H9 (cell line): ENCODE results near the gene SRP68. TPM values are rescaled to one million over a fixed set of nuclear protein-coding genes. Genes with fewer than 3 reads are reported as not detected.

ENCODE experiments used
- DNase-seq: peaks from one replicate; pipeline ENCODE4 v3.0.0-alpha.2; 2017
- H2AFZ ChIP-seq: one replicate; pipeline ENCODE4 v1.6.1; 2013; ENCODE audit warnings: mild to moderate bottlenecking, low read length, control low read depth, moderate library complexity
- H2AK5ac ChIP-seq: 2 replicates; pipeline ENCODE4 v1.6.1; 2013; ENCODE audit warnings: low read length, control low read depth, mixed read lengths; ENCODE audit not compliant: insufficient read length
- H2BK120ac ChIP-seq: one replicate; pipeline ENCODE4 v1.6.1; 2013; ENCODE audit warnings: low read depth, mild to moderate bottlenecking, low read length, control low read depth, inconsistent platforms; ENCODE audit not compliant: poor library complexity, severe bottlenecking
- H2BK12ac ChIP-seq: 2 replicates; pipeline ENCODE4 v1.6.1; 2013; ENCODE audit warnings: low read length, control low read depth, mixed read lengths, low read depth; ENCODE audit not compliant: insufficient read length
- H2BK15ac ChIP-seq: 2 replicates; pipeline ENCODE4 v1.6.1; 2013; ENCODE audit warnings: low read depth, low read length, control low read depth
- H2BK20ac ChIP-seq: one replicate; pipeline ENCODE4 v1.6.1; 2013; ENCODE audit warnings: low read depth, mild to moderate bottlenecking, low read length, control low read depth, inconsistent platforms; ENCODE audit not compliant: poor library complexity, severe bottlenecking
- H2BK5ac ChIP-seq: 2 replicates; pipeline ENCODE4 v1.6.1; 2013; ENCODE audit warnings: low read length, control low read depth, mixed read lengths; ENCODE audit not compliant: insufficient read length
- H3K14ac ChIP-seq: 2 replicates; pipeline ENCODE4 v1.6.1; 2013; ENCODE audit warnings: low read length, control low read depth; ENCODE audit not compliant: insufficient read depth
- H3K18ac ChIP-seq: 2 replicates; pipeline ENCODE4 v1.6.1; 2013; ENCODE audit warnings: low read depth, mild to moderate bottlenecking, mixed read lengths, low read length, control low read depth; ENCODE audit not compliant: insufficient read length
- H3K23ac ChIP-seq: 2 replicates; pipeline ENCODE4 v1.6.1; 2013; ENCODE audit warnings: low read length, control low read depth, mixed read lengths, low read depth; ENCODE audit not compliant: insufficient read length
- H3K23me2 ChIP-seq: 2 replicates; pipeline ENCODE4 v1.6.1; 2013; ENCODE audit warnings: low read depth, mild to moderate bottlenecking, mixed read lengths, low read length, control low read depth; ENCODE audit not compliant: insufficient read length, poor library complexity, severe bottlenecking
- H3K27ac ChIP-seq: 2 replicates; pipeline ENCODE4 v1.5.1; 2013; ENCODE audit warnings: low read length, control low read depth, mixed read lengths, low read depth; ENCODE audit not compliant: insufficient read length
- H3K27me3 ChIP-seq: 2 replicates; pipeline ENCODE4 v1.6.1; 2013; ENCODE audit warnings: low read length, control low read depth, inconsistent platforms; ENCODE audit not compliant: insufficient read depth
- H3K4ac ChIP-seq: 2 replicates; pipeline ENCODE4 v1.6.1; 2013; ENCODE audit warnings: low read depth, mild to moderate bottlenecking, control low read depth, inconsistent platforms, low read length, moderate library complexity
- H3K4me1 ChIP-seq: 2 replicates; pipeline ENCODE4 v1.6.1; 2013; ENCODE audit warnings: low read length, control low read depth, inconsistent platforms; ENCODE audit not compliant: insufficient read depth
- H3K4me2 ChIP-seq: 2 replicates; pipeline ENCODE4 v1.6.1; 2013; ENCODE audit warnings: low read length, control low read depth, mixed read lengths; ENCODE audit not compliant: insufficient read length, insufficient read depth
- H3K56ac ChIP-seq: 2 replicates; pipeline ENCODE4 v1.6.1; 2013; ENCODE audit warnings: low read depth, mild to moderate bottlenecking, mixed read lengths, low read length, control low read depth; ENCODE audit not compliant: insufficient read length
- H3K79me1 ChIP-seq: 2 replicates; pipeline ENCODE4 v1.6.1; 2013; ENCODE audit warnings: low read depth, mild to moderate bottlenecking, moderate library complexity, low read length, control low read depth, inconsistent platforms; ENCODE audit not compliant: insufficient read depth, poor library complexity, severe bottlenecking
- H3K79me2 ChIP-seq: 2 replicates; pipeline ENCODE4 v1.6.1; 2013; ENCODE audit warnings: low read length, control low read depth, inconsistent platforms; ENCODE audit not compliant: insufficient read depth
- H3K9ac ChIP-seq: 2 replicates; pipeline ENCODE4 v1.6.1; 2013; ENCODE audit warnings: low read length, control low read depth, mixed read lengths; ENCODE audit not compliant: insufficient read length; ENCODE audit errors: extremely low read depth
- H3K9me3 ChIP-seq: one replicate; pipeline ENCODE4 v1.6.1; 2013; ENCODE audit warnings: low read depth, low read length, inconsistent platforms; ENCODE audit not compliant: control insufficient read depth
- H3T11ph ChIP-seq: one replicate; pipeline ENCODE4 v1.6.1; 2013; ENCODE audit warnings: mild to moderate bottlenecking, low read length, control low read depth, inconsistent platforms
- H4K20me1 ChIP-seq: one replicate; pipeline ENCODE4 v1.6.1; 2013; ENCODE audit not compliant: control insufficient read depth, insufficient read length, insufficient read depth
- H4K5ac ChIP-seq: 2 replicates; pipeline ENCODE4 v1.6.1; 2013; ENCODE audit warnings: low read depth, mild to moderate bottlenecking, mixed read lengths, low read length, control low read depth; ENCODE audit not compliant: insufficient read length
- H4K8ac ChIP-seq: replicated peaks from 2 replicates; pipeline ENCODE4 v1.6.1; 2013; ENCODE audit warnings: low read length, control low read depth, mixed read lengths, low read depth; ENCODE audit not compliant: insufficient read length
- H4K91ac ChIP-seq: 2 replicates; pipeline ENCODE4 v1.6.1; 2013; ENCODE audit warnings: low read depth, mild to moderate bottlenecking, moderate library complexity, mixed read lengths, low read length, control low read depth; ENCODE audit not compliant: insufficient read length
- H3K27ac Mint-ChIP-seq, 3 experiments: 2 replicates in 2 of 3; 3 replicates in 1 of 3; pipeline ENCODE4 v1.8.0; 2020 to 2021; ENCODE audit warnings: mixed read lengths in 3 of 3, mild to moderate bottlenecking in 1 of 3, moderate library complexity in 1 of 3
- H3K27me3 Mint-ChIP-seq: 2 replicates; pipeline ENCODE4 v1.8.0; 2021; ENCODE audit warnings: low read depth, mild to moderate bottlenecking, moderate library complexity, mixed read lengths
- H3K36me3 Mint-ChIP-seq, 3 experiments: 2 replicates in 2 of 3; 3 replicates in 1 of 3; pipeline ENCODE4 v1.8.0; 2020 to 2021; ENCODE audit warnings: low read depth in 3 of 3, mixed read lengths in 3 of 3; ENCODE audit not compliant: insufficient read depth in 1 of 3
- H3K4me1 Mint-ChIP-seq, 2 experiments: 2 replicates each; pipeline ENCODE4 v1.8.0; 2020; ENCODE audit warnings: mixed read lengths in 2 of 2
- H3K4me3 Mint-ChIP-seq, 2 experiments: 2 replicates in 1 of 2; 3 replicates in 1 of 2; pipeline ENCODE4 v1.8.0; 2020 to 2021; ENCODE audit warnings: mild to moderate bottlenecking in 2 of 2, mixed read lengths in 2 of 2, moderate library complexity in 1 of 2
- H3K9me3 Mint-ChIP-seq, 2 experiments: 2 replicates in 1 of 2; 3 replicates in 1 of 2; pipeline ENCODE4 v1.8.0; 2020; ENCODE audit warnings: mild to moderate bottlenecking in 2 of 2, mixed read lengths in 2 of 2, moderate library complexity in 1 of 2
- CTCF ChIP-seq: fragments of 200-600 bp; sonication (generic); conservative IDR thresholded peaks from 3 replicates; pipeline ENCODE4 v1.8.0; 2021; ENCODE audit warnings: antibody characterized with exemption, mild to moderate bottlenecking
- WGBS: extraction: QIAGEN DNeasy Blood & Tissue Kit; methylation state at CpG from one replicate; pipeline ENCODE4 v1.1.7; 2013; ENCODE audit warnings: missing lambda C conversion rate, low lambda C conversion rate, mixed read lengths; ENCODE audit not compliant: insufficient read length; ENCODE audit errors: extremely low coverage; 5-methylcytosine and 5-hydroxymethylcytosine counted together
- total RNA-seq: library from RNA; stranded (reverse); gene quantifications from 2 replicates; pipeline ENCODE4 v1.2.1, GENCODE V29; 2021

SRP68 gene
- total RNA-seq, 1 experiment from 2014 or later = 86.1 TPM

GRCh38 chr17:76022973-76023899, 49.1 kb downstream of the SRP68 start:
- WGBS = no CpG with 5 or more reads among the region's 28 CpGs
- Histone ChIP-seq H4K5ac (no peak overlapping the region), H3K23me2 (no peaks in the 10 kb centered on the region), H4K8ac (no peak overlapping the region), H3K79me1 (no peaks in the 10 kb centered on the region), H3K14ac (no peak overlapping the region), H3K23ac (no peak overlapping the region), H3K9ac (no peak overlapping the region), H3K9me3 (no peaks in the 10 kb centered on the region), H2BK5ac (no peak overlapping the region), H3K27me3 (no peaks in the 10 kb centered on the region), H2AFZ (no peak overlapping the region), H3K4ac (no peak overlapping the region), H2BK15ac (no peak overlapping the region), H3K56ac (no peak overlapping the region), H3K18ac (no peak overlapping the region), H3K4me1 (no peaks in the 10 kb centered on the region), H4K91ac (no peak overlapping the region), H2AK5ac (no peak overlapping the region), H2BK12ac (no peak overlapping the region), H3K4me2 (no peak overlapping the region), H2BK20ac (no peak overlapping the region), H3K27ac (no peak overlapping the region), H2BK120ac (no peak overlapping the region), H3K79me2 (no peaks in the 10 kb centered on the region), H3T11ph (no peak overlapping the region), H4K20me1 (no peaks in the 10 kb centered on the region)
- Mint-ChIP-seq H3K27ac (peak overlapping the region; percentile 5 to 14 (median 5); a peak in 1 of 7 replicates), H3K27me3 (peaks cover 5% of the 10 kb centered on the region; the same call in 1 of the 2 replicates), H3K4me1 (peaks cover 2 to 7% of the 10 kb centered on the region in 2 experiments; a peak in 3 of 4 replicates), H3K36me3 (no peaks in the 10 kb centered on the region), H3K4me3 (no peak overlapping the region; a peak in 1 of 5 replicates), H3K9me3 (no peaks in the 10 kb centered on the region)
- no peak for TF ChIP-seq CTCF
- no peak for DNase-seq
